GM10248 (cell line): Measurements from ENCODE around the gene PCBP4.

Experiments used
- CTCF ChIA-PET: fragments of 300-600 bp; sonication (Branson Sonifier 250); formaldehyde crosslinking; extraction: SDS; loops from one replicate; lab custom pipeline; 2021; ENCODE audit warnings: antibody characterized with exemption; lab: Yijun Ruan, JAX
- POLR2A ChIA-PET: fragments of 350-650 bp; sonication (Branson Sonifier 250); formaldehyde crosslinking; extraction: SDS; loops from one replicate; lab custom pipeline; 2020; ENCODE audit warnings: antibody characterized with exemption; lab: Yijun Ruan, JAX
- DNase-seq: peaks from one replicate; pipeline ENCODE4 v3.0.0; 2012; ENCODE audit errors: extremely low spot score
- TF ChIP-seq, protein P1 (sequence below): IDR thresholded peaks from 2 replicates; pipeline ENCODE4 v1.5.1; 2012; ENCODE audit warnings: mild to moderate bottlenecking, low read depth; ENCODE audit errors: extremely low read depth, missing control alignments, control extremely low read depth

PCBP4 gene

DNA sequence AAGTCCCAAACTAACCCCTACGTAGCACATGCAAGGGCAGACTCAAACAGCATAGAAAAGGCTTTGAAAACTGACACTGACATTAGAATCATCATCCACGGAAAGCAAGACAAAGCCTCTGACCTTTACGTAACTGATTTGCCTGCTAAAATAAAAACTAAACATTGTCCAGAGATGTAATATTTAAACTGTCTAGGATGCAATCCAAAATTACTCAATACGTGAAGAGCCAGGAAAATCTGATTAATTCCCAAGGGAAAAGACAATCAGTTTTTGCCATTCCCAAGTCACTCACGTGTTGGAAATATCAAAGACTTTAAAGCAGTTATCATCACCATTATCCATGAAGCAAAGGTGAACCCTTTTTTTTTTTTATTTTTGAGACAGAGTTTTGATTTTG, 50.8 kb downstream of the PCBP4 start:
- ChIA-PET POLR2A (no interaction called here), CTCF (no interaction called here)
- DNase-seq: no peak
- TF ChIP-seq, protein P1, sequence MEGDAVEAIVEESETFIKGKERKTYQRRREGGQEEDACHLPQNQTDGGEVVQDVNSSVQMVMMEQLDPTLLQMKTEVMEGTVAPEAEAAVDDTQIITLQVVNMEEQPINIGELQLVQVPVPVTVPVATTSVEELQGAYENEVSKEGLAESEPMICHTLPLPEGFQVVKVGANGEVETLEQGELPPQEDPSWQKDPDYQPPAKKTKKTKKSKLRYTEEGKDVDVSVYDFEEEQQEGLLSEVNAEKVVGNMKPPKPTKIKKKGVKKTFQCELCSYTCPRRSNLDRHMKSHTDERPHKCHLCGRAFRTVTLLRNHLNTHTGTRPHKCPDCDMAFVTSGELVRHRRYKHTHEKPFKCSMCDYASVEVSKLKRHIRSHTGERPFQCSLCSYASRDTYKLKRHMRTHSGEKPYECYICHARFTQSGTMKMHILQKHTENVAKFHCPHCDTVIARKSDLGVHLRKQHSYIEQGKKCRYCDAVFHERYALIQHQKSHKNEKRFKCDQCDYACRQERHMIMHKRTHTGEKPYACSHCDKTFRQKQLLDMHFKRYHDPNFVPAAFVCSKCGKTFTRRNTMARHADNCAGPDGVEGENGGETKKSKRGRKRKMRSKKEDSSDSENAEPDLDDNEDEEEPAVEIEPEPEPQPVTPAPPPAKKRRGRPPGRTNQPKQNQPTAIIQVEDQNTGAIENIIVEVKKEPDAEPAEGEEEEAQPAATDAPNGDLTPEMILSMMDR: no peak

DNA sequence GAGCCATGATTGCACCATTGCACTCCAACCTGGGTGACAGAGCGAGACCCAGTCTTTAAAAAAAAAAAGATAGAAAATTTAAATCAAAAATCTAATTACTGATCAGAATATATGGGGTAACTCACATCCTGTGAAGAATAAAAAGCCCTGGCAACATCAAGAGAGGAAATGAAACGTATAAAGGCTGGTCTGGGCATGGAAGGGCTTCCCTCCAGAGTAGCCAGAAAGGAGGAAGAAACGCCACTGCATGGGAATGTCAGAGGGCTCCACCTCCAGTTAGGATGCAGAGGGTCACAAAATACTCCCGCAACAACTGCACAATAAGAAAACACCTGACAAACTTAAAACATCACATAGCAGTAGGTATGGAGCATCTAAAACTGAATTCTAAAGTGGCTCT, 59.2 kb downstream of the PCBP4 start:
- CTCF ChIA-PET: no interaction called here
- POLR2A ChIA-PET: no interaction called here
- TF ChIP-seq, protein P1: no peak
- DNase-seq: no peak
